ENCODE measurements around the gene GPS2.

The GPS2 gene

GRCh38 chr17:7293816-7294613 is 21.1 kb downstream of the GPS2 start:
- no peak for DNase-seq (ENCODE audit: low read depth in 2 of 3, low spot score in 2 of 3)

- DNase-seq (ENCODE audit: low read depth in 2 of 3, low spot score in 2 of 3) = no peak
Measured at GRCh38 chr17:7293159-7293558, 22.0 kb downstream of the GPS2 start.

GRCh38 chr17:7292729-7293128 is 22.4 kb downstream of the GPS2 start:
- DNase-seq (ENCODE audit: low read depth in 2 of 3, low spot score in 2 of 3) = no peak

GRCh38 chr17:7292194-7292593 is 23.0 kb downstream of the GPS2 start:
- no peak for DNase-seq (ENCODE audit: low read depth in 2 of 3, low spot score in 2 of 3)

GRCh38 chr17:7290685-7291084 is 24.5 kb downstream of the GPS2 start:
- DNase-seq (ENCODE audit: low read depth in 2 of 3, low spot score in 2 of 3) = no peak

- no peak for DNase-seq (ENCODE audit: low read depth in 2 of 3, low spot score in 2 of 3)
Measured at GRCh38 chr17:7290166-7290565, 25.0 kb downstream of the GPS2 start.

GRCh38 chr17:7289256-7290032 is 25.7 kb downstream of the GPS2 start:
- no peak for DNase-seq (ENCODE audit: low read depth in 2 of 3, low spot score in 2 of 3)

GRCh38 chr17:7285679-7286078 is 29.5 kb downstream of the GPS2 start:
- DNase-seq (ENCODE audit: low read depth in 2 of 3, low spot score in 2 of 3) = no peak

GRCh38 chr17:7284911-7285310 is 30.2 kb downstream of the GPS2 start:
- no peak for DNase-seq (ENCODE audit: low read depth in 2 of 3, low spot score in 2 of 3)

- no peak for DNase-seq (ENCODE audit: low read depth in 2 of 3, low spot score in 2 of 3)
Measured at GRCh38 chr17:7283471-7284216, 31.5 kb downstream of the GPS2 start.

- DNase-seq (ENCODE audit: low read depth in 2 of 3, low spot score in 2 of 3) = no peak
Measured at GRCh38 chr17:7282752-7283321, 32.3 kb downstream of the GPS2 start.

- no peak for DNase-seq (ENCODE audit: low read depth in 2 of 3, low spot score in 2 of 3)
Measured at GRCh38 chr17:7281953-7282751, 33.0 kb downstream of the GPS2 start.

- peak; percentile 67 to 84 (median 82) for DNase-seq (ENCODE audit: low read depth in 2 of 3, low spot score in 2 of 3)
Measured at GRCh38 chr17:7281074-7281952, 33.8 kb downstream of the GPS2 start, which contains the start of gene SLC2A4. Gene SLC2A4 (plus strand): TSS chr17:7281718. CDS start chr17:7281935, 217 bp downstream.

- DNase-seq (ENCODE audit: low read depth in 2 of 3, low spot score in 2 of 3) = peak; percentile 61 to 74 (median 69)
Measured at GRCh38 chr17:7280519-7281073, 34.6 kb downstream of the GPS2 start.

GRCh38 chr17:7279448-7279847 is 35.7 kb downstream of the GPS2 start:
- no peak for DNase-seq (ENCODE audit: low read depth in 2 of 3, low spot score in 2 of 3)

- no peak for DNase-seq (ENCODE audit: low read depth in 2 of 3, low spot score in 2 of 3)
Measured at GRCh38 chr17:7266784-7267183, 48.4 kb downstream of the GPS2 start.

GRCh38 chr17:7263801-7264078 is 51.4 kb downstream of the GPS2 start:
- no peak for DNase-seq (ENCODE audit: low read depth in 2 of 3, low spot score in 2 of 3)

- no peak for DNase-seq (ENCODE audit: low read depth in 2 of 3, low spot score in 2 of 3)
Measured at GRCh38 chr17:7262935-7263800, 52.0 kb downstream of the GPS2 start.
